Measurements from ENCODE around the gene FBXW7. TPM values are rescaled to one million over a fixed set of nuclear protein-coding genes. Genes with fewer than 3 reads are reported as not detected.

The FBXW7 gene
- total and polyA plus RNA-seq, 4 donors: 7.6 to 82.1 (median 20.6) TPM

DNA sequence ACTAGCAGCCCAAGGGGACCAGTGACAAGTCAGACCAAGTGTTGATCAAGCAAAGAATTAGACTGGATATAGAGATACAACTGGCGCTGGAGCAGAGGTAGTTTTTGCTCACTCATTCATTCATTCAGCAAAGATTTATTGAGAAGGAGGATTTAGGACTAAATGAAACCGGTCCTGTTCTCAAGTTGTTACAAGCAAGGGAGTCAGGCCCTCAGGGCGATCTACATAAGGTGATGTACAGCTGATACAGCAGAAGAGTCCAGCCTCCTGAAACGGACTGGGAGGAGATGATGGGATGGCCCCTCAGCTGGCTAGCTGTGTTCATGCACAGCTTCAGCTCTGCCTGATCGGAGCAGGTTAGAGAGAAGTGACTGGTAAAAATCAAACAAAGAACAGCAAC, 242.4 kb downstream of the FBXW7 start:
- WGBS, 2 donors: 92 to 96% methylated on average over 5 of the region's 5 CpGs
- no peaks in the 10 kb centered on the region for H3K4me1 ChIP-seq (ENCODE audit: control insufficient read depth in 5 of 5, insufficient read depth in 5 of 5, low read length in 5 of 5)

DNA sequence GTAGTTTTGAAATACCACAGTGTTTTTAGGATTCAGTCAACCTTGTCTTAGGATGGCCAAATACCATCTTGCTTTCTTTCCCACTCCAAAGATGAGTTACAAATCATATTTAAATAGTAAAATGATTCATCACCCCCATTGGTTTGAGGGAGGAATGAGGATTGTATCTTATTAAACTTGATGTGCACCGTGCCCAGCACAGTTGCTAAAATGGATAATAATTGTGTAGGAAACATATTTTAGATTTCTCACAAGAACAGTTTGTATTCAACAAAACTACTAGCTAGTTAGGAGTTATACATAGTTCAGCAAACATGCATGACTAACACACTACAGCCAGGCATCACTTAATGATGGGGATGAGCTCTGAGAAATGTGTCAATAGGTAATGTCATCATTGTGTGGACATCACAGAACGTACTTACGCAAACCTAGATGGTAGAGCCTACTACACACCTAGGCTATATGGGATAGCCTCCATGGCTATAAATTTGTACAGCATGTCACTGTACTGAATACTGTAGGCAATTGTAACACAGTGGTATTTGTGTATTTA, 245.4 kb downstream of the FBXW7 start:
- Histone ChIP-seq H3K36me3 (ENCODE audit: control insufficient read depth in 4 of 4, insufficient read depth in 4 of 4, low read length in 4 of 4) (no peaks in the 10 kb centered on the region), H3K27me3 (ENCODE audit: control insufficient read depth in 3 of 3, insufficient read depth in 3 of 3, low read length in 2 of 3) (no peaks in the 10 kb centered on the region), H3K9ac (ENCODE audit: insufficient read depth in 1 of 2, low read length in 2 of 2) (no peak overlapping the region), H3K4me3 (no peak overlapping the region), H3K27ac (ENCODE audit: low read depth in 1 of 2, low read length in 1 of 2) (no peak overlapping the region), H3K4me1 (ENCODE audit: control insufficient read depth in 5 of 5, insufficient read depth in 5 of 5, low read length in 5 of 5) (no peaks in the 10 kb centered on the region), H3K9me3 (ENCODE audit: control insufficient read depth in 4 of 4, insufficient read depth in 3 of 4, low read length in 3 of 4) (no peaks in the 10 kb centered on the region)
- DNase-seq (no peak), ATAC-seq (ENCODE audit: insufficient read depth, low FRiP score) (no peak)
- TF ChIP-seq, protein P1, sequence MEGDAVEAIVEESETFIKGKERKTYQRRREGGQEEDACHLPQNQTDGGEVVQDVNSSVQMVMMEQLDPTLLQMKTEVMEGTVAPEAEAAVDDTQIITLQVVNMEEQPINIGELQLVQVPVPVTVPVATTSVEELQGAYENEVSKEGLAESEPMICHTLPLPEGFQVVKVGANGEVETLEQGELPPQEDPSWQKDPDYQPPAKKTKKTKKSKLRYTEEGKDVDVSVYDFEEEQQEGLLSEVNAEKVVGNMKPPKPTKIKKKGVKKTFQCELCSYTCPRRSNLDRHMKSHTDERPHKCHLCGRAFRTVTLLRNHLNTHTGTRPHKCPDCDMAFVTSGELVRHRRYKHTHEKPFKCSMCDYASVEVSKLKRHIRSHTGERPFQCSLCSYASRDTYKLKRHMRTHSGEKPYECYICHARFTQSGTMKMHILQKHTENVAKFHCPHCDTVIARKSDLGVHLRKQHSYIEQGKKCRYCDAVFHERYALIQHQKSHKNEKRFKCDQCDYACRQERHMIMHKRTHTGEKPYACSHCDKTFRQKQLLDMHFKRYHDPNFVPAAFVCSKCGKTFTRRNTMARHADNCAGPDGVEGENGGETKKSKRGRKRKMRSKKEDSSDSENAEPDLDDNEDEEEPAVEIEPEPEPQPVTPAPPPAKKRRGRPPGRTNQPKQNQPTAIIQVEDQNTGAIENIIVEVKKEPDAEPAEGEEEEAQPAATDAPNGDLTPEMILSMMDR (IDR thresholded peaks at IDR 0.05; ENCODE audit: control extremely low read depth, extremely low read depth): no peak
- WGBS, 2 donors: 95 to 98% methylated on average over 3 of the region's 3 CpGs

More for the DNA sequence above, 242.4 kb downstream of the FBXW7 start:
- no peak for ATAC-seq (ENCODE audit: insufficient read depth, low FRiP score)
- no peak overlapping the region for H3K4me3 ChIP-seq
- TF ChIP-seq, protein P1 (IDR thresholded peaks at IDR 0.05; ENCODE audit: control extremely low read depth, extremely low read depth): no peak
- H3K27ac ChIP-seq (ENCODE audit: low read depth in 1 of 2, low read length in 1 of 2): no peak overlapping the region
- H3K27me3 ChIP-seq (ENCODE audit: control insufficient read depth in 3 of 3, insufficient read depth in 3 of 3, low read length in 2 of 3): no peaks in the 10 kb centered on the region
- no peak overlapping the region for H3K9ac ChIP-seq (ENCODE audit: insufficient read depth in 1 of 2, low read length in 2 of 2)
- H3K36me3 ChIP-seq (ENCODE audit: control insufficient read depth in 4 of 4, insufficient read depth in 4 of 4, low read length in 4 of 4): no peaks in the 10 kb centered on the region
- no peaks in the 10 kb centered on the region for H3K9me3 ChIP-seq (ENCODE audit: control insufficient read depth in 4 of 4, insufficient read depth in 3 of 4, low read length in 3 of 4)
- no peak for DNase-seq

- Histone ChIP-seq H3K4me1 (ENCODE audit: control insufficient read depth in 5 of 5, insufficient read depth in 5 of 5, low read length in 5 of 5) (no peaks in the 10 kb centered on the region), H3K9me3 (ENCODE audit: control insufficient read depth in 4 of 4, insufficient read depth in 3 of 4, low read length in 3 of 4) (no peaks in the 10 kb centered on the region), H3K36me3 (ENCODE audit: control insufficient read depth in 4 of 4, insufficient read depth in 4 of 4, low read length in 4 of 4) (no peaks in the 10 kb centered on the region), H3K27ac (ENCODE audit: low read depth in 1 of 2, low read length in 1 of 2) (no peak overlapping the region), H3K9ac (ENCODE audit: insufficient read depth in 1 of 2, low read length in 2 of 2) (no peak overlapping the region), H3K4me3 (no peak overlapping the region), H3K27me3 (ENCODE audit: control insufficient read depth in 3 of 3, insufficient read depth in 3 of 3, low read length in 2 of 3) (no peaks in the 10 kb centered on the region)
- TF ChIP-seq, protein P1 (IDR thresholded peaks at IDR 0.05; ENCODE audit: control extremely low read depth, extremely low read depth): no peak
- ATAC-seq (ENCODE audit: insufficient read depth, low FRiP score): no peak
- WGBS, 2 donors: 65 to 78% methylated on average over 4 of the region's 4 CpGs
- DNase-seq: peak; percentile 44 to 83 (median 71)
Measured at GRCh38 chr4:152289941-152290340, 246.0 kb downstream of the FBXW7 start.

DNA sequence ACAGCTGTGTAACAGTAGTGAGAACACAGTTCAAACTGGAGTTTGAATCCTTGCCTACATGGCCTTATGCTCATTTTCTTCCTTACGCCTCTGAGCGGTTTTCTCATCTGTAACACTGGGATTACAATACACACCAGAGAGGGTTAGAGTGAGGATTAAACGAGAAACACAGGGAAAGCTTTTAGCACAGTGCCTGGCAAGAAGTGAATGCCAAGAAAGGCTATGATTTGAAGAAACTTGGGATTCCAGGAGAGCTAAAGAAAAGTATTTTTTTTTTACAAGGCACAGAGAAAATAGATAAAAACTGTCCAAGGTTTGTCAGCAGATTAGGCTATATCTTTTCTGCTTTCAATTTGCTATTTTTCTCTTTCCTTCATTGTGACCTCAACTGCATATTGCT, 246.4 kb downstream of the FBXW7 start:
- H3K9me3 ChIP-seq (ENCODE audit: control insufficient read depth in 4 of 4, insufficient read depth in 3 of 4, low read length in 3 of 4): no peaks in the 10 kb centered on the region
- ATAC-seq (ENCODE audit: insufficient read depth, low FRiP score) (no peak), DNase-seq (no peak)
- H3K4me1 ChIP-seq (ENCODE audit: control insufficient read depth in 5 of 5, insufficient read depth in 5 of 5, low read length in 5 of 5): no peaks in the 10 kb centered on the region
- H3K27me3 ChIP-seq (ENCODE audit: control insufficient read depth in 3 of 3, insufficient read depth in 3 of 3, low read length in 2 of 3): no peaks in the 10 kb centered on the region
- H3K36me3 ChIP-seq (ENCODE audit: control insufficient read depth in 4 of 4, insufficient read depth in 4 of 4, low read length in 4 of 4): no peaks in the 10 kb centered on the region
- no peak overlapping the region for H3K4me3 ChIP-seq
- H3K27ac ChIP-seq (ENCODE audit: low read depth in 1 of 2, low read length in 1 of 2): no peak overlapping the region
- WGBS, 2 donors: 87 to 96% methylated on average over 3 of the region's 3 CpGs
- H3K9ac ChIP-seq (ENCODE audit: insufficient read depth in 1 of 2, low read length in 2 of 2): no peak overlapping the region
- TF ChIP-seq, protein P1 (IDR thresholded peaks at IDR 0.05; ENCODE audit: control extremely low read depth, extremely low read depth): no peak

Measured in lung (tissue), 12 donors.